Kidney epithelial cell (primary cell): ENCODE results near the gene PERP. TPM values are rescaled to one million over a fixed set of nuclear protein-coding genes. Genes with fewer than 3 reads are reported as not detected.

Experiments
- DNase-seq: peaks from one replicate; pipeline ENCODE4 v3.0.0-alpha.2; 2010; ENCODE audit warnings: low read depth
- H3K27me3 ChIP-seq: 2 replicates; pipeline ENCODE4 v1.6.0; 2011; ENCODE audit warnings: low read length; ENCODE audit not compliant: control insufficient read depth, insufficient read depth
- H3K36me3 ChIP-seq: 2 replicates; pipeline ENCODE4 v1.5.1; 2011; ENCODE audit warnings: low read length; ENCODE audit not compliant: control insufficient read depth, insufficient read depth
- H3K4me3 ChIP-seq: 2 replicates; pipeline ENCODE4 v1.5.1; 2011; ENCODE audit warnings: low read depth, mild to moderate bottlenecking, control low read depth, low read length
- total RNA-seq: library from RNA; depleted of rRNA; stranded (reverse); fragments of >200 nt; gene quantifications from 2 replicates; pipeline ENCODE4 v1.2.3, GENCODE V29; 2015
- TF ChIP-seq, protein P1 (sequence below): IDR thresholded peaks from 2 replicates; pipeline ENCODE4 v1.5.1; 2011; ENCODE audit warnings: mild to moderate bottlenecking, moderate library complexity, low read length, control low read depth, inconsistent platforms; ENCODE audit not compliant: insufficient read depth, poor library complexity, severe bottlenecking

PERP gene
- total RNA-seq, 1 donor from 2014 or later, result 80.9 TPM

DNA sequence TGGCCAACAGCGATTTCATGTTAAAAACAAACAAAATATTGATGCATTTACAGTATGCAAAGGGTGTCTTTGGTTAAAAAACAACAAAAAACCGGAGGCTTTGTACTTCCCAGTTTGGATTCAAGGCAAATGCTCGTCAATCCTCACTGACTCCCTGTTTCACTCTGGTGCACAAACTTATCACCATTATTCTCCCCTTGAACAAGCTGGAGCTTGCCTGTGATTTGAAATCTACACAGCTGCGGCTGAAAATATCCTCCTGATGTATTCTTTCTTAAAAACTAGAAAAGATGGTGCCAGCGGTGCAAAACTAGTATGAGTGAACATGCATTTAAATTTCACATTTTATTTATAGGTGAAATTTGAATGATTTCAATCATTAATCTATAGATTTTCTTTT lies 3.3 kb downstream of the PERP start:
- no peak overlapping the region for H3K4me3 ChIP-seq
- peaks cover 2% of the 10 kb centered on the region for H3K27me3 ChIP-seq
- TF ChIP-seq, protein P1, sequence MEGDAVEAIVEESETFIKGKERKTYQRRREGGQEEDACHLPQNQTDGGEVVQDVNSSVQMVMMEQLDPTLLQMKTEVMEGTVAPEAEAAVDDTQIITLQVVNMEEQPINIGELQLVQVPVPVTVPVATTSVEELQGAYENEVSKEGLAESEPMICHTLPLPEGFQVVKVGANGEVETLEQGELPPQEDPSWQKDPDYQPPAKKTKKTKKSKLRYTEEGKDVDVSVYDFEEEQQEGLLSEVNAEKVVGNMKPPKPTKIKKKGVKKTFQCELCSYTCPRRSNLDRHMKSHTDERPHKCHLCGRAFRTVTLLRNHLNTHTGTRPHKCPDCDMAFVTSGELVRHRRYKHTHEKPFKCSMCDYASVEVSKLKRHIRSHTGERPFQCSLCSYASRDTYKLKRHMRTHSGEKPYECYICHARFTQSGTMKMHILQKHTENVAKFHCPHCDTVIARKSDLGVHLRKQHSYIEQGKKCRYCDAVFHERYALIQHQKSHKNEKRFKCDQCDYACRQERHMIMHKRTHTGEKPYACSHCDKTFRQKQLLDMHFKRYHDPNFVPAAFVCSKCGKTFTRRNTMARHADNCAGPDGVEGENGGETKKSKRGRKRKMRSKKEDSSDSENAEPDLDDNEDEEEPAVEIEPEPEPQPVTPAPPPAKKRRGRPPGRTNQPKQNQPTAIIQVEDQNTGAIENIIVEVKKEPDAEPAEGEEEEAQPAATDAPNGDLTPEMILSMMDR, result no peak
- H3K36me3 ChIP-seq, result no peaks in the 10 kb centered on the region
- DNase-seq, result no peak

DNA sequence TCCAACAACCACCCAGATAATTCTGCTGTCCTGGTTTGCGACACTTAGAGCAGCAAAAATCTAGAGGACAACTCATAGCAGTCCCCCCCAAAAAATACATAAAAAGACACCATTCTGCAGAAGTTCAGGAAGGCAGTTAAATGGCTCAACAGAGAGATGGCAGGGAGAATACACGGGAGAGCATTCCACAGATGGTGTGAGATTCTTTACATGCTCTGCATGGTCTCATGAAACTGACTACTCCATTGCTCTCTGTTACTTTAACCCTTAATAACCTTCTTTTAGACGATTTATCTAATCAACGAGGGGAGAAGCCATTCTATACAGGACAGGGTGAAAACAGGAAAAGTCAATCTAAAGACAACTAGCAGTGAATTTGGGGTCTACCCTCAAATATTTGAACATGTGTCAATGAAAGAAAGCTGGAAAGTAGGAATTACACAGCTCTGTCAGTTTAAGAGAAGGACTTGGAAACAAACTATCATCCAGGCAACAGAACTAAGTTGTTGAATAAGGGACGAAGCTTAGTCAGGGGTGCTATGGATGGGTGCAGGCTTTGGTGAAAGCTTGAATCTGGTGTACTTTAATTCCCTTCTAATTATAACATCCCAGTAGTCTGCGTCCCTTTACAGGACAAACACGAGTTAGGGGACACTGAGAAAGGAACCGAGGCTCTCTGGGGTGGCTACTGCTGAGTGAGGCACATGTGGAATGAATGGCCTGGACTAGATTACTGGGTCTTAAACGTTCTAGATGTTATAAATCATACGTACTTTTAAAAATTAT lies 5.1 kb downstream of the PERP start:
- Histone ChIP-seq H3K27me3 (no peaks in the 10 kb centered on the region), H3K4me3 (no peak overlapping the region), H3K36me3 (no peaks in the 10 kb centered on the region)
- TF ChIP-seq, protein P1, result no peak
- DNase-seq, result no peak

DNA sequence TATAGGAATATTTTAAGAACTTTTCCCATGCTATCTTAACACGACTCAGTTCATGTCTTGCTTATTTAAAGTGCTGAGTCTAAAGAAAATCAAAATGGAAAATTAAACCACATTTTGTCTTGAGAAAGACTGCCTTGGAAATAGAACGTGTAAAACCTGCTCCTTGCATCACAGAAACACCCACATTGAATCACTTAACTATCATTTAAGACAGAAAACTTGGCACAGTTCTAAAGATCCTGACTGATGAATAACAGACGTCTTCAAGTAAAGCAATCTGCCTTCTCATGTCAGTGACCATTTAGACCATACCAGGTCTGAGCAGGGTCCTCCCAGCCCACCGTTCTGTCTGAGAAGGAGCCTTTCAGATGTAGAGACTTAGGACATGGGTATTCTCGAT lies 7.4 kb downstream of the PERP start:
- DNase-seq, result no peak
- TF ChIP-seq, protein P1, result no peak
- no peak overlapping the region for H3K4me3 ChIP-seq
- no peaks in the 10 kb centered on the region for H3K27me3 ChIP-seq
- H3K36me3 ChIP-seq, result no peaks in the 10 kb centered on the region

DNA sequence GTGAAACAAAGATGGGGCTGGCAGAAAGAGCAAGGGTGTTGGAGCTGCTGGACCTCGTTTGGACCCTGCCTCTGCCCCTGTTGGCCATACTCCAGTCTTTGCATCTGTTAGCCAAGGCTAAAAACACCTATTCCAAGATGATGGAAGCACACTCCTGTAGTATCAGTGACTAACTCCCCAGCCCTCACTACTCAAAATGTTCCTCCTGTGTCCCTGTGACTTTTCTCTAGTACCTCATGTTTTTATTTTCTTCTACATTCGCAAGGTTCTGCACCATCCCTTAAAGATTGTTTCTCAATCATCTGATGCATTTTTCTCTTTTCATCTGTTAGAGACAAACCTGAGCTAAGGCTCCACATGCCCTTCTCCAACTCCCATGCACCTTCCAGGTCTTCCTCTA lies 8.9 kb downstream of the PERP start:
- H3K36me3 ChIP-seq, result no peaks in the 10 kb centered on the region
- TF ChIP-seq, protein P1, result no peak
- DNase-seq, result no peak
- H3K27me3 ChIP-seq, result no peaks in the 10 kb centered on the region
- no peak overlapping the region for H3K4me3 ChIP-seq

DNA sequence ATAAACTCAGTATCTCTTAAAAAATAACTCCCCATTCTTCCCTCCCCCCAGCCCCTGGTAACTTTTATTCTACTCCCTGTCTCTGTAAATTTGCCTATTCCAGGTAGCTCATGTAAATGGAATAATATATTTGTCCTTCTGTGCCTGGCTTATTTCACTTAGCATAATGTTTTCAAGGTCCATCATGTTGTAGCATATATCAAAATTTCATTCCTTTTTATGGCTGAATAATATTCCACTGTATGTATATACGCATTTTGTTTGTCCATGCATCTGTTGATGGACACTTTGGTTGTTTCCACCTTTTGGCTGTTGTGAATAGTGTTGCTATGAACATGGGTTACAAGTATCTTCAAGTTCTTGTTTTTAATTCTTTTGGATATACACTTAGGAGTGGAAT lies 13.0 kb downstream of the PERP start:
- H3K4me3 ChIP-seq, result no peak overlapping the region
- H3K36me3 ChIP-seq, result no peaks in the 10 kb centered on the region
- no peak for DNase-seq
- TF ChIP-seq, protein P1, result no peak
- no peaks in the 10 kb centered on the region for H3K27me3 ChIP-seq

DNA sequence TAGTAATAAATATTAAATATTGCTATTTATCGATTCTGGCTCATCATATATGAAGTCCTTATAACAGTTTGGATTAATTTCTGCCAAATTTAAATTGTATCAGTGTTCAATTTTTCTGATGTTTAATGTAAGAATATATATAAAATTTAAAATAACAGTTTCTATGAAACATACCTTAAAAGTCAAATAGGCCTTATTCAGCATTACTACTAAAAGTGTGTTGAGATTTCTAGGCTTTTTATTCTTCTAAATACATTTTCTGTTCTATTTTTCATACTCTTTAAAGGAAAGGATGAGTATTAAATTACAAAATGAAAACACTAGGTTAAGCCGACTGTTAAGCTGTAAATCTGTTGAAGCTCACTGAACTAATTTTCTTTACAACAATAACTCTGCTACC lies 13.6 kb downstream of the PERP start:
- no peaks in the 10 kb centered on the region for H3K36me3 ChIP-seq

More for the DNA sequence above, 13.6 kb downstream of the PERP start:
- TF ChIP-seq, protein P1, result no peak
- no peak for DNase-seq
- H3K4me3 ChIP-seq, result no peak overlapping the region
- H3K27me3 ChIP-seq, result no peaks in the 10 kb centered on the region
